Neural crest cell (in vitro differentiated cells): ENCODE data around the gene PARL. TPM values are rescaled to one million over a fixed set of nuclear protein-coding genes. Genes with fewer than 3 reads are reported as not detected.
A peak's percentile ranks its signal among the peaks of the same experiment; 100 is the strongest.

Source experiments
- DNase-seq: peaks from one replicate; pipeline ENCODE4 v3.0.0; 2021; ENCODE audit warnings: low read depth, mixed read lengths, low spot score
- H3K27ac Mint-ChIP-seq: one replicate; pipeline ENCODE4 v1.8.0; 2021; ENCODE audit warnings: mild to moderate bottlenecking, mixed read lengths; ENCODE audit not compliant: unreplicated experiment
- H3K27me3 Mint-ChIP-seq: 2 replicates; pipeline ENCODE4 v1.8.0; 2021; ENCODE audit warnings: low read depth, mild to moderate bottlenecking, mixed read lengths
- H3K36me3 Mint-ChIP-seq: 2 replicates; pipeline ENCODE4 v1.8.0; 2021; ENCODE audit warnings: low read depth, mild to moderate bottlenecking, mixed read lengths
- H3K4me1 Mint-ChIP-seq: 2 replicates; pipeline ENCODE4 v1.8.0; 2021; ENCODE audit warnings: mixed read lengths
- H3K4me3 Mint-ChIP-seq: one replicate; pipeline ENCODE4 v1.8.0; 2021; ENCODE audit warnings: mild to moderate bottlenecking, mixed read lengths
- H3K9me3 Mint-ChIP-seq: 2 replicates; pipeline ENCODE4 v1.8.0; 2021; ENCODE audit warnings: mixed read lengths
- CTCF ChIP-seq: fragments of 200-600 bp; sonication (generic); conservative IDR thresholded peaks from 2 replicates; pipeline ENCODE4 v1.5.0; 2021; ENCODE audit warnings: antibody characterized with exemption, mild to moderate bottlenecking
- total RNA-seq: library from RNA; stranded (reverse); gene quantifications from 2 replicates; pipeline ENCODE4 v1.2.1, GENCODE V29; 2021

PARL gene
- total RNA-seq, 1 donor from 2014 or later = 70.4 TPM

GRCh38 chr3:183837894-183838293, 46.8 kb downstream of the PARL start:
- Mint-ChIP-seq H3K4me1 (peaks cover 16% of the 10 kb centered on the region), H3K36me3 (peaks cover 14% of the 10 kb centered on the region), H3K27ac (no peak overlapping the region), H3K9me3 (no peaks in the 10 kb centered on the region), H3K27me3 (no peaks in the 10 kb centered on the region), H3K4me3 (no peak overlapping the region)
- TF ChIP-seq CTCF = no peak
- DNase-seq = no peak

GRCh38 chr3:183837390-183837789, 47.3 kb downstream of the PARL start:
- Mint-ChIP-seq H3K36me3 (peaks cover 16% of the 10 kb centered on the region), H3K27me3 (no peaks in the 10 kb centered on the region), H3K4me3 (no peak overlapping the region), H3K4me1 (peaks cover 18% of the 10 kb centered on the region), H3K27ac (no peak overlapping the region), H3K9me3 (no peaks in the 10 kb centered on the region)
- no peak for TF ChIP-seq CTCF
- DNase-seq = no peak

- TF ChIP-seq CTCF = no peak
- Mint-ChIP-seq H3K27ac (peak overlapping the region; percentile 15), H3K36me3 (peaks cover 7% of the 10 kb centered on the region)
Observed at GRCh38 chr3:183833516-183833915, 51.2 kb downstream of the PARL start.

GRCh38 chr3:183830187-183830586, 54.5 kb downstream of the PARL start:
- Mint-ChIP-seq H3K4me1 (peaks cover 18% of the 10 kb centered on the region), H3K27me3 (no peaks in the 10 kb centered on the region), H3K27ac (no peak overlapping the region), H3K4me3 (no peak overlapping the region), H3K9me3 (no peaks in the 10 kb centered on the region), H3K36me3 (peaks cover 7% of the 10 kb centered on the region)
- no peak for TF ChIP-seq CTCF
- no peak for DNase-seq

More at GRCh38 chr3:183833516-183833915, 51.2 kb downstream of the PARL start:
- no peak for DNase-seq
- H3K27me3 Mint-ChIP-seq = no peaks in the 10 kb centered on the region
- H3K9me3 Mint-ChIP-seq = no peaks in the 10 kb centered on the region
- peaks cover 18% of the 10 kb centered on the region for H3K4me1 Mint-ChIP-seq
- H3K4me3 Mint-ChIP-seq = no peak overlapping the region

- Mint-ChIP-seq H3K9me3 (no peaks in the 10 kb centered on the region), H3K27me3 (no peaks in the 10 kb centered on the region), H3K4me3 (no peak overlapping the region), H3K4me1 (peaks cover 19% of the 10 kb centered on the region), H3K27ac (no peak overlapping the region), H3K36me3 (peaks cover 7% of the 10 kb centered on the region)
- no peak for TF ChIP-seq CTCF
- no peak for DNase-seq
Observed at GRCh38 chr3:183829466-183829865, 55.2 kb downstream of the PARL start.

- Mint-ChIP-seq H3K36me3 (peaks cover 6% of the 10 kb centered on the region), H3K27me3 (no peaks in the 10 kb centered on the region), H3K4me1 (peaks cover 16% of the 10 kb centered on the region), H3K4me3 (peak overlapping the region; percentile 39), H3K9me3 (no peaks in the 10 kb centered on the region), H3K27ac (no peak overlapping the region)
- no peak for TF ChIP-seq CTCF
- no peak for DNase-seq
Observed at GRCh38 chr3:183828538-183828870, 56.2 kb downstream of the PARL start.
